Breast epithelium (tissue), 4 donors: ENCODE measurements around the gene ARFRP1. TPM values are rescaled to one million over a fixed set of nuclear protein-coding genes. Genes with fewer than 3 reads are reported as not detected.

Experiments
- DNase-seq, 2 donors: peaks; one replicate each; pipeline ENCODE4 v3.0.0-alpha.2; 2019; ENCODE audit warnings: low spot score in 2 of 2
- H3K27ac ChIP-seq, 2 donors: fragments of 200-600 bp; sonication (generic) in 1 of 2; one replicate each; pipeline ENCODE4 v1.5.1; 2016 to 2019; ENCODE audit warnings: mild to moderate bottlenecking in 1 of 2
- H3K27me3 ChIP-seq, 2 donors: fragments of 200-600 bp; sonication (generic) in 1 of 2; one replicate each; pipeline versions ENCODE4 v1.5.1 to v1.6.0; 2017 to 2019; ENCODE audit warnings: control low read depth in 1 of 2, mild to moderate bottlenecking in 1 of 2
- H3K36me3 ChIP-seq: fragments of 200-600 bp; one replicate; pipeline ENCODE4 v1.5.1; 2019
- H3K4me1 ChIP-seq, 2 donors: fragments of 200-600 bp; sonication (generic); one replicate each; pipeline ENCODE4 v1.5.1; 2016 to 2019; ENCODE audit warnings: control low read depth in 1 of 2
- H3K4me3 ChIP-seq, 3 donors: fragments of 200-600 bp; sonication (generic); 1 replicate in 2 of 3; 2 replicates in 1 of 3; pipeline ENCODE4 v1.5.1; 2016 to 2019; ENCODE audit warnings: mild to moderate bottlenecking in 3 of 3, moderate library complexity in 2 of 3
- H3K9me3 ChIP-seq, 2 donors: fragments of 200-600 bp; sonication (generic) in 1 of 2; one replicate each; pipeline ENCODE4 v1.5.1; 2016 to 2019; ENCODE audit warnings: control low read depth in 1 of 2
- CTCF ChIP-seq, 3 donors: fragments of 450-650 bp; IDR thresholded peaks; one replicate each; pipeline ENCODE4 v1.5.1; 2016 to 2017; ENCODE audit warnings: antibody characterized with exemption in 3 of 3, mild to moderate bottlenecking in 3 of 3, moderate library complexity in 3 of 3
- POLR2A ChIP-seq: fragments of 450-650 bp; IDR thresholded peaks from one replicate; pipeline ENCODE4 v1.6.1; 2016; ENCODE audit warnings: antibody characterized with exemption, mild to moderate bottlenecking, moderate library complexity
- POLR2AphosphoS5 ChIP-seq, 3 donors: sonication (generic); formaldehyde crosslinking; IDR thresholded peaks; one replicate each; pipeline ENCODE4 v1.6.1; 2017; ENCODE audit warnings: antibody characterized with exemption in 3 of 3
- intact Hi-C: fragments of 100-400 bp; cut with DNase I; formaldehyde crosslinking; loops from one replicate; pipeline ENCODE4 v1.15.1; 2023; ENCODE audit warnings: low total_unique reads
- total RNA-seq, 3 donors: library from RNA; depleted of rRNA; stranded (reverse); fragments of >200 nt; gene quantifications; one replicate each; pipeline ENCODE4 v1.1.0, GENCODE V29; 2016

The ARFRP1 gene
- total RNA-seq, 3 donors from 2014 or later = 30.7 to 41.0 (median 32.3) TPM

GRCh38 chr20:63648895-63649589 is 58.7 kb downstream of the ARFRP1 start:
- Histone ChIP-seq H3K27me3 (no peaks in the 10 kb centered on the region), H3K4me1 (peaks cover 0 to 14% of the 10 kb centered on the region in 2 donors), H3K27ac (no peak overlapping the region), H3K9me3 (no peaks in the 10 kb centered on the region), H3K4me3 (no peak overlapping the region), H3K36me3 (no peaks in the 10 kb centered on the region)
- no peak for TF ChIP-seq POLR2AphosphoS5 (IDR thresholded peaks at IDR 0.05)
- no peak for TF ChIP-seq POLR2A
- TF ChIP-seq CTCF (IDR thresholded peaks at IDR 0.05) = no peak
- intact Hi-C loops = loop anchor here (5.0 kb wide), 1 partner anchor 1267 kb away; no protein-coding TSS in a partner anchor
- DNase-seq = no peak

Other genes starting within 250 kb of the ARFRP1 start
- not detected for gene KCNQ2, start 235.3 kb downstream of the ARFRP1 start, total RNA-seq
- gene EEF1A2, start 208.9 kb downstream of the ARFRP1 start, total RNA-seq = 10 to 100 TPM in 1 of 3 donors, 1 to 10 TPM in 1, under 1 TPM in 1; 0.48 to 20.6 (median 4.8) TPM
- gene PPDPF, start 187.2 kb downstream of the ARFRP1 start, total RNA-seq = 100 to 1,000 TPM in 2 of 3 donors, 10 to 100 TPM in 1; 71.8 to 151 (median 133) TPM
- gene PTK6, start 170.6 kb downstream of the ARFRP1 start, total RNA-seq = 1 to 10 TPM in 1 of 3 donors, under 1 TPM in 2; 0.16 to 2.3 (median 0.88) TPM
- gene SRMS, start 160.2 kb downstream of the ARFRP1 start, total RNA-seq = under 1 TPM in 2 of 3 donors, not detected in 1; 0.59 to 0.66 TPM
- under 1 TPM; 0.29 to 0.33 (median 0.32) TPM for gene FNDC11, start 153.8 kb downstream of the ARFRP1 start, total RNA-seq
- 10 to 100 TPM in 2 of 3 donors, 1 to 10 TPM in 1; 9.9 to 22.6 (median 20.3) TPM for gene HELZ2, start 133.7 kb downstream of the ARFRP1 start, total RNA-seq
- 10 to 100 TPM in 2 of 3 donors, 1 to 10 TPM in 1; 6.6 to 11.0 (median 10.2) TPM for gene GMEB2, start 80.9 kb downstream of the ARFRP1 start, total RNA-seq
- gene STMN3, start 54.6 kb downstream of the ARFRP1 start, total RNA-seq = 10 to 100 TPM; 11.8 to 19.6 (median 17.7) TPM
- gene RTEL1, start 49.7 kb downstream of the ARFRP1 start, total RNA-seq = 10 to 100 TPM; 12.5 to 22.3 (median 15.1) TPM
- 10 to 100 TPM in 1 of 3 donors, 1 to 10 TPM in 2; 2.8 to 40.0 (median 7.4) TPM for gene TNFRSF6B, start 11.3 kb downstream of the ARFRP1 start, total RNA-seq
- 10 to 100 TPM; 17.6 to 26.9 (median 24.9) TPM for gene ZGPAT, start 63 bp upstream of the ARFRP1 start, total RNA-seq
- 10 to 100 TPM in 2 of 3 donors, 1 to 10 TPM in 1; 7.0 to 16.7 (median 12.0) TPM for gene LIME1, start 28.7 kb upstream of the ARFRP1 start, total RNA-seq
- gene SLC2A4RG, start 31.8 kb upstream of the ARFRP1 start, total RNA-seq = 10 to 100 TPM; 22.9 to 58.9 (median 36.9) TPM
- gene ZBTB46, start 123.3 kb upstream of the ARFRP1 start, total RNA-seq = 10 to 100 TPM in 2 of 3 donors, 1 to 10 TPM in 1; 8.2 to 18.7 (median 10.7) TPM
- gene ABHD16B, start 153.5 kb upstream of the ARFRP1 start, total RNA-seq = not detected
- gene TPD52L2, start 157.3 kb upstream of the ARFRP1 start, total RNA-seq = 100 to 1,000 TPM in 1 of 3 donors, 10 to 100 TPM in 2; 75.1 to 146 (median 84.2) TPM
- 10 to 100 TPM; 31.1 to 37.9 (median 37.0) TPM for gene DNAJC5, start 187.2 kb upstream of the ARFRP1 start, total RNA-seq
- gene UCKL1, start 248.4 kb upstream of the ARFRP1 start, total RNA-seq = 10 to 100 TPM; 24.2 to 44.9 (median 36.3) TPM